Hippocampal formation (tissue), 2 donors: Measurements from ENCODE around the gene KRT74.
"Not testable (repeated sequence)": the region's sequence is repeated elsewhere in the genome, so short reads cannot be mapped to it uniquely, and the experiment has no call there.

Experiments
- DNase-seq, 2 donors: peaks; one replicate each; lab custom pipeline; 2025; lab: John Stamatoyannopoulos, UW

The KRT74 gene

DNA sequence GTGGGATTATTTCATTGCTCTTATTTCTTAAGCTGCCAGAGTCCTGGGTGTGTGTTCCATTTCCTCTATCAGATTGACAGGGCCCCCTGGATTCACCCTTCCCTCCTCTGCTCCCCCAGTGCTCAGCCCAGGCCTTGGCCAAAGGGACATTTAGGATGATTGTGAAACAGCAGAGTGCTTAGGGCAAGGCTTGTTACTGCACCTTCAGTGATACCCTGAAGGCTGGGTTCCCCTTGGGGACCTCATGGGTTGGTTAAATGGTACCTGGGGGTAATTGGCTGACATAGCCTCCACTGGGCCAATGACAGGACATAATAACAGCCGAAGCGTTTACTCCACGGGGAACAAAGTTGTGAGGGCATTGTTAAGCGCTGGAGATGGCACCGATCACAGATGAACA is 28.9 kb upstream of the KRT74 start:
- no peak for DNase-seq

DNA sequence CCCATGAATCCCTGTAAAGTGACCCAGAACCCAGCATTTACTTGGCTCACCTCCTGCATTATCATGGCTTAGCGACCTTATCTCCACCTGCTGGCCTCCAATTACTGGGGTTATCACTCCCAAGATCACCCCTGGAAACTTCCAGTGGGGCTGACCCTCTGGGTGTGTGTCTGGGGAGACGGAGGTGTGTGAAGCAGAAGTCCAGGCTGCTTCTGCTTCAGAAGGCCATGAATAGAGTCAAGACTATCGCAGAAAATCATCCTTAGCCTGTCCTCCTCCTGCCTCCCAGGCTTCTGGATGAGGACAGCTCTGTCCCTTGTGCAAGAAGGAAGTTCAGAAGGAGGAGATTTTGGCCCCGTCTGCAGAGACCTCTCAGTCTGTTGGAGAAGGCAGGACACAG is 28.0 kb upstream of the KRT74 start:
- DNase-seq: no peak

DNA sequence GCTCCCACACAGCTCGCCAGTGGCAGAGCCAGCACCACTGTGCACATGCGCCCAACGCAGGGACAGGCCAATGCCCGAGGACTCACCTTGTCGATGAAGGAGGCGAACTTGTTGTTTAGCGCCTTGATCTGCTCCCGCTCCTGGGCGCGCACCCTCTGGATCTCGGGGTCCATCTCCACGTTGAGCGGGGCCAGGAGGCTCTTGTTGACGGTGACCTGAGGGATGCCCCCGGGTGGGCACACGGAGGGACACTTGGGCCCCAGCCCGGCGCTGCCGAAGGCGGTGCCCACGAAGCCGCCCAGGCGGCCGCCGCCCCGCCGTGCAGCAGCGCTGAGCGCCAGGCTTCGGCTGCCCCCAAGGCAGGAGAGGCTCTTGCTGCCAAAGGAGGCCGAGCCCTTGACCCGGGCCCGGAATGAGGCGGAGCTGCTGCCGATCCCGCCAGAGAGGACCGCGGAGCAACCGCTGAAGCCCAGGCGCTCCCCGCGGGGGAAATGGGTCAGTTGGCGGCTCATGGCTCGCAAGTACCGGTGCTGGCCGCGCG is 27.4 kb upstream of the KRT74 start, which contains the start of gene KRT72:
Gene KRT72, minus strand, starts transcription at position 523 of the 541 bp plus-strand sequence. Its CDS starts 11 bp downstream, at position 512.
- DNase-seq: no peak

DNA sequence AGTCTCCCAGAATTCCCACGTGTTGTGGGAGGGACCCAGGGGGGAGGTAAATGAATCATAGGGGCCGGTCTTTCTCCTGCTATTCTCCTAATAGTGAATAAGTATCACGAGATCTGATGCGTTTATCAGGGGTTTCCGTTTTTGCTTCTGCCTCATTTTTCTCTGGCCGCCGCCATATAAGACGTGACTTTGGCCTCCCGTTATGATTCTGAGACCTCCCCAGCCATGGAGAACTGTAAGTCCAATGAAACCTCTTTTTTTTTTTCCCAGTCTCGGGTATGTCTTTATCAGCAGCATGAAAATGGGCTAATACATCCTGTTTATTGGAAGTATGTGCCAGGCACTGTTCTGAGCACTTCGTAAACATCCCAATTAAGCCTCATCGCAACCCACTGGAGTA is 26.8 kb upstream of the KRT74 start:
- DNase-seq: no peak

DNA sequence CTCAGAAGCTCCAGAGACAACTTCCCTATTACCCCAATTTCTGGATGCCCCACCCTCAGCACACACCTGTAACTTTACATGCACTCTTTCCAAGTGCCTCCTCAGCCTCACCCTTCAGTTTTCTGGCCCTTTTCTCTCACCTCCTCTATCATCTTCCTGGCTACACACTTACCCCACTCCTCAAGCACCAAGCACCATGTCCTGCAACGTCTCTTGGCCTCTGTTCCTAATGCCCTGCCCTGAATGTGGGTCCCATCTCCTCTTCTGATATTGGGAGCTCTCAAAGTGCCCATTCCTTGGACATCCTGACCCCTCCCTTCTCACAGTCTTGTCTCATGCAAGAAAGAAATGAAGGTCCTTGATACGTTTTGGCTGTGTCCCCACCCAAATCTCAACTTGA is 26.4 kb upstream of the KRT74 start:
- no peak for DNase-seq

DNA sequence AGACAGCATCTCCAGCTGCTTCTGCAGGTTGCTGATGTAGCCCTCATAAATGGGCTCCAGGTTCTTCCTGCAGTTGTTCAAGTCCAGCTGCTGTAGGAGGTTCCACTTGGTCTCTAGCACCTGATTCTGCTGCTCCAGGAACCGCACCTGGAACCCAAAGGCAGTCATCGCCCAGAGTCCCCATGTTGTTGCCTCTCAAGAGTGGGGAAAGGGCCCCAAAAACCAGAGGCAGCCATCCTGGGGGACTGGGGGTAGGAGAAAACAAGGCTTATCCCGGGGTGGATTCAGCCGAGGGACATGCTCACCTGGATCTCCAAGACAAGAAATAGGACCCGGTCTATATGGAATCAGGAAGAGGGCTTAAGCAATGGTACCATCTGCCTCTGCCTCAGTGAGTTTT is 25.3 kb upstream of the KRT74 start:
- no peak for DNase-seq

DNA sequence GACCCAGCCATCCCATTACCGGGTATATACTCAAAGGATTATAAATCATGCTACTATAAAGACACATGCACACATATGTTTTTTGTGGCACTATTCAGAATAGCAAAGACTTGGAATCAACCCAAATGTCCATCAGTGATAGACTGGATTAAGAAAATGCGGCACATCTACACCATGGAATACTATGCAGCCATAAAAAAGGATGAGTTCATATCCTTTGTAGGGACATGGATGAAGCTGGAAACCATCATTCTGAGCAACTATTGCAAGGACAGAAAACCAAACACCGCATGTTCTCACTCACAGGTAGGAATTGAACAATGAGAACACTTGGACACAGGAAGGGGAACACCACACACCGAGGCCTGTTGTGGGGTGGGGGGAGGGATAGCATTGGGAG is 20.6 kb upstream of the KRT74 start:
- not testable (repeated sequence) for DNase-seq

DNA sequence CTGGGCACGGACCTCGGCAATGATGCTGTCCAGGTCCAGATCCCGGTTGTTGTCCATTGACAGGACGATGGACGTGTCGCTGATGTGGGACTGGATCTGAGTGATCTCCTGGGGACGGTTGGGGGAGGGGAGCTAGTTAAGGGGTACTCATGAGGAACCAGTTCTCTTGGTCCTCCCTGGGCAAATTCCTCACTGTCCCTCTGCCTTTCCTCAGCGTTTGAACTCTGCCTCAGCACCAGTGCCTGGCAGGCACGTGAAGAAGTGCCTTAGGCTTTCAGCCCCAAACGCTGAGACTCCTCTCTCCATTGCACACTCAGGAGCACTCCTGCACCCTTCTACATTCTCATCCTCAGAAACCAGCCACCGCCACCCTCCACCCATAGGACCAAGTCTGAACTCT is 17.9 kb upstream of the KRT74 start:
- no peak for DNase-seq

DNA sequence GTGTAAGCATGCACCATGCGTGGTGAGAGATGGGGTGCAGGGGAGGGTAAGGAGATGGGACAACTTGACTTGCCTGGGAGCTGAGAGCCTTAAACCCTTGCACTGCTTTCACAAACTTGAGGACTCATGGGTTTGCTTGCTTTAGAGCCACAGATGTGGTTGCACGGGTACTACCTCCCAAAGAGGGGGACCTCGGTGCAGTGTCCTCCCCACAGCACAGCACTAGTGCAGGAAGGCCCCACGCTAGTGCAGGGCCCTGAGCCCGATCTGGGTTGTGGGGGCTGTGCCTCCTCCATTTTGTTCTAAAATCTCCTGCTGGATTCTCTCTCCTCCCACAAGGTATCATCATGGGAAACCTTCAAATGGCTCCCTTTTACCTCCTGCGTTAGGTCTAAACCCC is 16.4 kb upstream of the KRT74 start:
- no peak for DNase-seq

DNA sequence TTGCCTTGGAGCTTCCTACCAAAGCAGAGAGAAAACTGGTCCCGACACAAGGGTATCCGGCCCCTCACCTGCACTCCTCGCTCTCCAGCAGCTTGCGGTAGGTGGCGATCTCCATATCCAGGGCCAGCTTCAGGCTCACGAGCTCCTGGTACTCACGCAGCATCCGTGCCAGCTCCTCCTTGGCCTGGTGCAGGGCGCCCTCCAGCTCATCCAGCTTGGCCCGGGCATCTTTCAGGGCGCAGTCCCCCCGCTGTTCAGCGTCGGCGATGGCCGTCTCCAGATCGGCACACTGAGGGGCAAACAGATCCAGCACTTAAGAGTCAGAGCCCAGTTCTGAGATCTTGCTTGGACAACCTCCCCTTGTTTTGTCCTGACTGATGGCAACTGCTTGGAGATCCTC is 13.9 kb upstream of the KRT74 start:
- no peak for DNase-seq

DNA sequence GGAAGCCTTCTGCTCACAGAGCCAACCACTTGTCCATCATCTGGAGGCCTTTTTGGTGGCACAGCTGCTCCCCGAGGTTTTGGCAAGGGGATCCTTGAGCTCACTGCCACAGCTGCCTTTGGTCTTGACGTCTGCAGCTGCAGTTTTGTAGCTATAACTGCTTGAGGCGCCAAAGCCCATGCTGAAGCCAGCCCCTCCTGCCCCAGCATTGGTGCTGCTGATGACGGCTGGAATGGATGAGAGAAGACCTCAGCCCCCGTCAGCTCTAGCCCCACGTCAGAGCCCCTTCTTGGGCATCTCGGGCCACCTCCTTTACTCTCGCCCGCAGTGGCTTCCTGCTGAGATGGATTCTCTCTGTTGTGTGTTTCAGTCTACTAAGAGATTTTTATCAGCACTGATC is 12.3 kb upstream of the KRT74 start:
- no peak for DNase-seq

DNA sequence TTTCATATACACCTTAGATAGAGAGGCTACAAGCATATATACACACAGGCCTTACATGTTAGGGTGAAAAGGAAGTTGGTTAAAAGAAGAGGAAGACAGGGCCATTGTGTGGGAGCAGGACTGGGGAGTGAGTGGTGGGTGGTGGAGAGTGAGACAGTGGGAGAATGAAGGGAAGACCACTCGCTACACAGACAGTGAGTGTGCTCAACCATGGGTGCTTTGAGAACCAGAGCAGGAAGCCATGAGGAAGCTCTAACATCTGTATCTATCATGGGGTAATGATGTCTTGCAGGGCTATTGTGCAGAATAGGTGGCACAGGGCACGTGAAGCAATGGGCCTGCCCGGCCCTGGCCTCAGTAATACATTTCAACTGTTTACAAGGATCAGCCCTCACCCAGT is 11.4 kb upstream of the KRT74 start:
- DNase-seq: no peak

DNA sequence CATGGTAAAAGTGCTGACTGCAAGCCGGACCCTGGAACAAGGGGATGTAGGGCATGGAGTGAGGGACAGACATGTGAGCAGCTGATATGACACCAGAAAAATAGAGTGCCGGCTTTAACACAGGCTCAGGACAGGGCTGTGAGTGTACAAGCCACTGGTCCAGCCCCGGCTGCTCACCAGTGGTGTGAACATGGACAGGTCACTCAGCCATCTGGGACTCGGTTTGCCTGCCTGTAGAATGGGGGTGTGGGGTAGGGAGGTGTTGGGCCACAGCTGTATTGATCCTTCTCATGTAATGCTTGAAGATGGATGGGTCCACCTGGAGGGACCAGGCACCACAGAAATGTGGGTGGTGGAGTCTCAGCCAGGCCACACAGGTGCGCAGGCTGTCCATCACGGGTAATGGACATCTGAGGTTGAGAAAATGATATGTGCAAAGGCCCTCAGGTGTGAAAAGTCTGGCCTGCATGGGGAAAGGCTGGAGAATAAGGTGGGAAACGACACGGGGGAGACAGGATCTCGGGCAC is 10.6 kb upstream of the KRT74 start:
- DNase-seq: no peak

DNA sequence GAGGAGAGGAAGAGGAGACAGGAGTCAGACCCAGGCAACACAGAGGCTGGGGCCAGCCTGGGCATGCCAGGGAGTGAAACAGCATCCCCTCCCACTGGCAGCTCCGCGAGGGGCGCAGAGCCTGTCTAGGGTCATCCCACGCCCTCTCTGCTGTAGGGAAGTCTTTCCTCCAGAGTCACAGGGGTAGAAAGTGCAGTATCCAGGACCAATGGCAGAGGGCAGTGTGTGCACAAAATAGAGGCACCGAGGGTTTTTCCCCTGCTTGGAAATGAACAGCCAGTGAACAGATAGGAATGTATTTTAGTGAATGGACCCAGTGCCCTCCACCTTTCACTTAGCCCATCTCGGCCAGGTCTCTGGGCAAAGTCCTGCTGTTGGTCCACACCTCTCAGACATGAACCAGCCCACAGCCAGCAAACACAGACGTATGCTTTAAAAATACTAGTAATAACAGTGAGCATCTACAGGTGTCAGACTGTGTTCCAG is 9.4 kb upstream of the KRT74 start:
- DNase-seq: peak; percentile 25 to 41

DNA sequence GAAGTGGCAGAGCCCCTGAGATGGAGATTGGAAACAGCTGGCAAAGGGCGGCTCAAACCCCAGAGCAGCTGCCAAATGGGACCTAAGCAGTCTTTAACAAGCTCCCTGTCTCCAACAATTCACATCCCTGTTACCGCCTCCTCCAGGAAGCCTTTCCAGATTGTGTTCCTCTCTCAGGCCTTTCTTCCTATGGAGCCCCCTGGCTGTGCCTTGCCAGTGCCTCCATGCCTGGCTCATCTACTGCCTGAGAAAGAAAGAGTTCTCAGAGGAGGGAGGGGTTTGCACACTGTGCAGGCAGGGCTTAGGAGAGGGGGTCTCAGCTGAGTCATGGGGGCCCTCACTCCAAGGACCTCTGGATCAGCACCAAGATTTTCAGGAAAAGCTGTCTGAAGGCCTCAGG is 8.8 kb upstream of the KRT74 start:
- no peak for DNase-seq

DNA sequence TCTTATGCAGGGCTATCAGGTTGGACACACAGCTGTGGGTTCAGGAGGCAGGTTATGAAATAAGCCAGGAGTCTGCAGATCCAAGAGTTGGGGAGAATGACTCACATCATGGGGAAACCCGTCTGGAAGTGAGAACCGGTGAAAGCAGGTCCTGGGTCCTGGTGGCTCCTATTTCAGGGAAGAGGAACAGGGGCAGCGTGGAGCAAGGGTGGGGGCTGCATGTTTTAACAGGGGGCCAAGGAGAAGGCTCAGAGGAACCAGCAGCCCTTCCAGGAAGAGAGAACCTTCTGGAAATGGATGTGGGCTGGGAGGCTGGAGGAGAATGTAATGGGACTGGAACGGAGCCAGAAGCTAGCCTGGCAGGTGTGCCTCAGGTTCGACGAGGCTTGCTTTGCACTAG is 7.8 kb upstream of the KRT74 start:
- DNase-seq: no peak

DNA sequence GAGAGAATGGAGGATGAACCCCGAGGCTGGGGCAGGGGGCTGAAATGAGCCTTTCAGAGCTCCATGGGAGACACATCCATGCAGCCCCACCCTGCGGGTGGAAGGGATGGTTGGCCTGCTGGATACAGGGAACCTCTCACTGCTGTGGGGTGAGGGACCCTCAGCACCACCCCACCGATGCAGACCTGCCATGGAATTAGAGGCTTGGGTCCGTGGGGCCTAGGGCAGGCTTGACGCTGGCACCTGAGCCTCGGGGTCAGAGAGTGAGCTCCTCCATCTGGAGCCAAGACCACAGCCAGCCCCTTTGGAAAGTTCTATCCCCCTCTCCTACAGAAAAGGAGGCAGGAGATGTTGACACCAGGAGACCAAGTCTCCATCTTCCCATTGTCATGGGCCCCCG is 7.4 kb upstream of the KRT74 start:
- no peak for DNase-seq

DNA sequence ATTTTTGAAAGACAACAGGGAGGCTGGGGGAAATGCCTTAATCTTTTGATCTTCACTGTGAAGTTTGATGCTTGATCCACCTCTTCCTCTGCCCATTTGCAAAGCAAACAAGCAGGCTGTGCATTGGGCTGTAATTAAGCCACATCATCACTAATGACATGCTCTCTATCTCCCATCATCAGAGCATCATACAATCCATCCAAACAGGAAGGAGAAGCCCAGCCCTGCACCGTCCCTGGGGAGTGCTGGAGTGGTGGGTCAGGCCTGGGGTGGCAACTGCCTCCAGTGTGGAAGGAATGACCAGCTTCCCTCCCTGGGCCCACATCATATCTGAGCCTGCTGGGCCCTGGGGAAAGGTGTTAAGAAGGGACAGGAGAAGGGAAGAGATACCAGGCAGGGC is 6.9 kb upstream of the KRT74 start:
- no peak for DNase-seq

DNA sequence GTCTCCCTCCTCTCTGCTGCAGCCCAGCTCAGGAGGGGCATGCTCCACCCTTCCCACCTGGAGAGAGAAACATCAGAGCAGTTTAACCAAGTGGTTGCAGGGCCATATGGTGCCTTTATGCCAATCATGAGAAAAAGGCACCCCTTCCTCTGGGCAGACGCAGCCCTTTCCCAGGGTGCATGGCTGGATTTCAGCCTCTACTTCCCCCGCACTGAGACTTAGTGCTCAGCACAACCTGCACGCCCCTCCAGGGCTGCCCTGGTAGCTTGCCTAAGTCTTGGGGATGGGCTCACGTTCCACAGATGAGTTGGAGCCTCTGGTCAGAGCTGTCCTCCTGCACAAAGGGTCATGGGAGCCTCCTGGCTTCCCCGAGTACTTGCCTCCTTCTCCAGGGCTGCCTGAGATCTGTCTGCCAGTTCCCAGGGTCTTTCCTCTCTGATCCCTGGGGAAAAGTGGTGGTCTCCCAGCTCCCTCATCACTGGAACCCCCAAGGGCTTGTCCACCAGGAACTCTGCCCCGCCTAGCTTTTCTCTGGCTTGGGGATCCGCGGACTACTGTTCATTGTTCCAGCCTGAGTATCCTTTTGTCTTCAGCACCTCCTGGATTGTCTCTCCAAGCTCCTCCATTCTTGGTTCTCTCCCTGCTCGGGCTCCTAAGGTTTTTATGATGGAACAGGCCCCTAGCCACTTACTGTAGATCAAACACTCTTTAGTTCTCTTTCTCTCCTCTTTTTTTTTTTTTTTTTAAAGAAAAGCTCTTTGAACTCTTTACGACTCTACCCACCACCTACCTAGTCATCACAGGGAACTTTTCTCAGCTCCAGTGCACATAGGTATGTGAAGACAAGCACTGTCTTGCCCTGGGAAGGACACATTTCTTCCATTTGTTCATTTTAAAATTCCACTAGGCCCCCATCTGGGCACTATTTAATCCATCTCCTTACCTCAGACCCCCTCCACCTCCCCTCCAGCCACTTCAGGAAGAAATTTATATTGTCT is 6.1 kb upstream of the KRT74 start:
- DNase-seq: no peak

DNA sequence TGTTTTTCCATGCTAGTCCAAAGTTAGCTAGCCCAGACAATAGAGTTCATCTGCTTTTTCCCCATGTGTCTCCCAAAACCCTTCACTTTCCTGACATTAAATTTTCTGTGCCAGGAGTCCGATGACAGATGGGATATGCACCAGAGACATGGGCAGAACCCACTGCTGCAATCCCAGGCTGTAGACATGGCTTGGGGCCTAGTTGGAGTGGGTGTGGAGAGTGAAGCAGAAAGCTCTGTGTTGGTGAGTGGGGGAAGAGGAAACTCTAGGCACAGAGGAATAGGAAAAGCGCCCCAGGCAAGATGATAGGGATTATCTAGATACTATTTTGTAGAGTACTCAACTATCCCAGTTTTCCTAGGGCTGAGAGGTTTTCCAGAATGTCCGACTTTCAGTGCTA is 4.8 kb upstream of the KRT74 start:
- no peak for DNase-seq

DNA sequence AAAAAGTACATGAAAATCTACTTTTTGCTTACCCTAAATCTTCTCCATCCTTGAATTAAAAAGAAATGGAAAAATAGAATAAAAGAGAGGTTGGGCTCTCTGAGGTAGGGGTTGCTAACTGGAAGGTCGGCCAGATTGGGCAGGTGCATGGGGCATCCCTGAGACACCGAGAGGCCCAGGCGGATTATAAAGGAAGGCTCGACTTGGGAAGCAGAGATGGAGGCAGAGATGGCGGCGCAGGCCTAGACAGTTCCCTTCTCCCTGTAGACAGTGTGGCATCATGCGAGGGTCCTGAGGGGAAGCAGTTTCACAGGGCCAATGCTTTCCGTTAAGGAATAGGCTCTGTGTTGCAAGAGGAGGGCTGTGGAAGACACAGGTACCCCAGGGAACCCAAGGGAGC is 3.7 kb upstream of the KRT74 start:
- no peak for DNase-seq

DNA sequence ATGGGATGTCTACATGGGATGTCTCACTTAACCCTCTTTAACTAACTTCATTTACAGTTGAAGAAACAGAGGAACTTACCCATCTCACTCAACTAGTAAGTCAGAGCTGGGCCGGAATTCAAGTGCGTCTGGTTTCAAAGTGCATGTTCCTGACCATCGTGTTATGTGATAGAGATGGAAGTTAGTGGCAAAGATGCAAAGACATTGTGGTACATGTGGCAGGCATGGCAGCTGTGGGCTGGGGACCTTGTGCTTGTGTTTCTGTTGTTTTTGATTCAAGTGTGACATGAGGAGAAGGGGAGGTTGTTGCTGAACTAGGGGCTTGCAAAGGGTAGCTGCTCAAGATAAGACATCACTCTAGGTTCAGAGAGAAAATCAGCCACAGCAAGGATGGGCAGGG is 2.3 kb upstream of the KRT74 start:
- DNase-seq: no peak

DNA sequence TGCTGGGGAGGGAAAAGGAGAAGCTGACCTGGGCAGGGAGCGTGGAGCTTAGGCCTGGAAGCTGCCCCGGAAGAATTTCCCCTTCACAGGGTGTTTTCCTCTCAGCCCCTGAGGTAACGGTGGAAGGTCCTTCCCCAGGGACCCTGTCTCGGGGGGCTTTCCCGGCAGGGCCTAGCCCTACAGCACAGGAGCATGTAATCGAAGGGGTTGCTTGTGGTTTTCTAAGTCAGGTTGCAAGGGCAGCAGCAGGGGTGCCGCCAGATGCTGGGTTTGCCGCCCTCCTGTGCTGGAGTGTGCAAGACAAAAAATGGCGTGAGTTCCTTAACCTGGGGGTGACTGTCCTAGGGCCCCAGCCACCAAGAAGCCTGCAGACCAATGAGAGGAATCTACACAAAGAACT is 1.6 kb upstream of the KRT74 start:
- DNase-seq: no peak
